Muscle of back (tissue), 11 donors: ENCODE results near the gene PCSK5. TPM values are rescaled to one million over a fixed set of nuclear protein-coding genes. Genes with fewer than 3 reads are reported as not detected.

Source experiments
- DNase-seq, 3 donors: peaks; one replicate each; pipeline versions ENCODE4 v3.0.0 to v3.0.0-alpha.2; 2013
- polyA plus RNA-seq, 10 donors: library from polyadenylated mRNA; unstranded; fragments of 120-200 nt; gene quantifications; one replicate each; pipeline ENCODE4 v1.2.1, GENCODE V29; 2013; ENCODE audit not compliant: insufficient read length in 10 of 10

The PCSK5 gene
- polyA plus RNA-seq, 10 donors: 13.7 to 24.6 (median 17.6) TPM

DNA sequence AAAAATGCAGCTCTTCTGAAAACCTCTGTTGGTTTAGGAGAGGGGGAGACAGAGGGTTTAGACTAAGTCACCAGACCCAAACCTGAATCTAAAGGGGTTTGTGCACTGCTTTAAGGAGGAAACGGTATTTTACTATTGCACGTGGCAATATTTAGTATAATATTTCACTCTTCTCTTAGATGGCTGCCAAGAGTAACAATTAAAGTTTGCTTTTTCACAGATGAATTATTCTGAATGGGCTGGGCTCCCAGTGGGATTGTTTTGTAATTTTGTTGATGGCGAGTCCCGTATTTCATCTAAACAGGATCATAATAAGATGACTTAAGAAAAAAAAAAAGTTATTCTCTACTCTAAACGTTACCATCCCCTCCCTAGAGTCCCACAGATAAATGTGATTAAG lies 245.4 kb downstream of the PCSK5 start:
- DNase-seq: peak in 1 of 3 donors; percentile 34

DNA sequence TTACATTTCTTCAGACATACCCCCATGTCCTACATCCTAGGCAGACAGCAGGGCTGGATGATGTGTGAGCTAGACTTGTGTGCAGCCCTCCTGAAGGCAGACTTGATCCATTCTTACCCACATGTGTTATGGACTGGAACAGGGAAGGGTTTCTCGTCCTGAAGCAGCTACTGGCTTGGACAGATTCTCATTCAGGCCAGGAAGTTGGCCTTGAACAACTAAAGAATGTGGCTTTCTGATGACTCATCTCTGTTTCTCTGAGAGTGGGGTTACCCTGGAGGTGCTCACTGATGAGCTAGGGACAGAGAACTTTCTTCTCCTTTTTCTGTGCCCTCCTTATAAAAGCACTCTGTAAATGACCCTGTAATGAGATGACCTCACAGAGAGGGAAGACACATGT lies 246.5 kb downstream of the PCSK5 start:
- no peak for DNase-seq

DNA sequence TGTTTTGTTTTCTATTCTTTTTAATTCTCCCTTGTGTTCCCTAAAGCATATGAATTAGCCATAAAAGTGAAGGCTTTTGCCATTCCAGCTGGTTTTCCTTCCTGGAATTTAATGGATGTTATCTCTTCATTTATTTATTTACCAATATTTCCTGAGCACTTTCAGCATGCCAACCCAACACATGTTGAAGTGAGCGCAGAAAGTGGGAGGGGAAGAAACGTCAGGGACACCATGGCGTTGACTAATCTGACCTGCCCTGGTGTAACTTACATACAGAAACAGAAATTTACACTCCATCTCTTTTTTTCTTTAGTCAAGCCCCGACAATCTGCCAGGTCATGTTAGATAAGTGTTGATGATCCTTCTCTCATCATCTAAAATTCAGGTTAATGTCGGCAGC lies 247.5 kb downstream of the PCSK5 start:
- no peak for DNase-seq

DNA sequence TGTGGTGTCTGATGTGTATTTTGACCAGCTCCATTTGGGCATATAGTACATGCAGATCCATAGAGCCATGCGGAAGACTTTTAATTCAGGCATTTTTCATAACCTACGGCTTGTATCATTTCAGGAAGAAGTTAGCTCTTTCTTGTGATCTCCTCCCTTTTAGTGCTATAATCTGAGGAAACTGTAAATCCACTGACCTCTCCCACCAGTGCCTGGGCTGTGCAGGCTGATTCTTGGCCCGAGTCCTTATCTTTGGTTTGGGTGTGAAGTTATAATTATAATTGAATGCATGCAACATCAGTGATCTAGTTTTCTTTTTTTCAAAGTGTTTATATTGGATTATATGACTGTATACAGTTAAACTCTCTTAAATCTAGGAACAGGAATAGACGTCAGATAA lies 247.9 kb downstream of the PCSK5 start:
- DNase-seq: no peak

DNA sequence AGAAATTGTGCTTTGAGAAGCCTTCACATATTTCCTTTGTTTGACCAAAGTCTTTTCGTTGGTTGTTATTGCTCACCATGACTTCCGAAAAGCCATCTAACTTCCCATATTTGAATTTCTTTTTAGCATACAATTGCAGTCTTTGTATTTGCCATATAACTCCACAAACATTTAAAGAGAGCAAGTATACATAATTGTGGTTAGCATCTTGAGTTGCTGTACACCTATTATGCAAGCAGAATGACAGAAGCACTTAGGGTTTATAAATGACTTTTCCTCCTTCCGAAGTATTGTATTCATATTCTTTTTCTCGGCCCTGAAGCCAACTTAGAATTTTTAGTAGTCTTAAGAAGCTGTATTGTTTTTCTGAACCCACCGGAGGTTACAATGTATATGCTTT lies 253.4 kb downstream of the PCSK5 start:
- DNase-seq: no peak

DNA sequence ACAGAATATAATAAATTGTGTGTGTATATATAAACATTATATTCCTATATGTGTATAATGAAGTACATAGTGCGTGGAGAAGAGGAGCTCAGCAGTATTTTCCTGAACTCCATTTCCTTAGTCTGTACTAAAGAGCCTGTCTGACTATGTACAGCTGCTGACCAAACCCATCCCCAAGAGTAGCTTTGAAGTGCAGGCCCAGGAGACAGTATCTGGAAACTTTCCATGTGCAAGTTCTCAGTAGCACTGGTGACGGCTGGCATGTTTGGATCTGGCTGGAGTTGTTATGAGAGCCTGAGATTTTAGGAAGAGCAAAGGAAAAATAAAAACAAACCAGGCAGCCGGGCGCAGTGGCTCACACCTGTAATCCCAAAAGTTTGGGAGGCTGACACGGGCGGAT lies 259.5 kb downstream of the PCSK5 start:
- peak in 2 of 3 donors; percentile 20 to 34 for DNase-seq

DNA sequence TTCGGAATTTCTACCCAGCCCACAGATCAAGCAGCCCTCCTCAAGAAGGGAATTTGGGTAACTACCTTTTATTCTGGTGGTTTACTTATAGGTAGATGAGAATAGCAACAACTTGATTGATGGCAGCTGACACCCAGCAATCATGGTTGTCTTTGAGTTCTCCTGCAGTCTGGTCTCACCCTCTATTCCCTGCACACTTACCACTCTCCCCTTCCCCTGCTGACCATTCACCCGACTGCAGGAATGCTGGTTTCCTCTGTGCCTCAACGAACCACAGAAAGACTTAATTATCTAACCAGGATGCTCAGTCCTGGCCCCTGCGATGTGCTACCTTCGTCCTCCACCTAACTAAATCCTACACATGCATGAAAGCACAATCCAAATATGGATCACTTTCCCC lies 260.8 kb downstream of the PCSK5 start:
- DNase-seq: no peak

DNA sequence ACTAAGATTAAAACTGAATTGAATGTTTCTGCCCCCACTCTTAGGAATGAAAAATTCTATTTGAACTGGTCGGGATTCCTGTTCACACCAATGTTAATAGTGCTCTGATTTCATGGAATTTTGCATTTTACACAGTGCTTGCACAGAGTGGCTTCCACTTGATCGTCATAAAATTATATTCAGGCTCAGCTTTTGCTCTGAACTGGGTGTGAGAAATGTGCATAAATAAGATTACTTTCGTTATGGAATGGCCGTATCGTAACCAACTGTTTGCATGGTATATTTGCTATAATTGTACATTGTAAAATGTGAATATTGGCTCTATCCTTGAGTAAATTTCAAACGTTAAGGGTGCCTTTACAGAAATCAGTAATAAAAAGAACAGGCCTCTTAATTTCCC lies 262.9 kb downstream of the PCSK5 start:
- DNase-seq: no peak

DNA sequence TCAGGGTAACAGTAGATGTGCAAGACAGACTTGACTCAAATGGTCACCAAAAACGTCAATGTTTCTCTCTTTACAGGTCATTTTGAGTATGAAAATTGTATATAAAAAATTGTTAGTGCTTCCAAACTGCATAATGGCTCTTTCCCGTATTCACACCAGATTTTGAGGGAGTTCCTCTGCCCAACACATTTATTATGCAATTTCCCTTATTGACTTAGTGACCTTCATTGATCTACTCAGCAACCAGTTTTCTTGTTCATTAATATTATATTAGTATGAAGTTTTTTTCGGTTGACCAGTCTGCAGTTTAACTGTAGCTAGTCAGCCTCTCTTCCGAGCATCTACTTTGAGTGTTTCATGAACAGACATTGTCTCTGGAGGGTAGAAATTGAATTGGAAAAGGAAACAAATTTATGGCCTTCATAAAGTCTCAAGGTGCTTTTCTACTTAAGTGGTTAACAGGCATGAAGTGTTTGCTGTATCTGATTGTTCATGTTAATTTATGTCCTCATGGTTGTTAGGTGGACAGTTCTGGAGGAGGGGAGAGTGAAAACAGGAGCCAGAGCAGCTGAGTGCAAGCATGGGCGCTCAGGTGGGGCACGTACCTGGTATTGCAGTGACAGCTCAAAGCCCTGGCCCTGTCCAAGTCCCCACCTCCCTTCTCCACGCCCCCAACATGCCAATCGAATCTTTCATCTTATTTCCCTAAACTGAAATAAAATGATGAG lies 263.6 kb downstream of the PCSK5 start:
- no peak for DNase-seq

DNA sequence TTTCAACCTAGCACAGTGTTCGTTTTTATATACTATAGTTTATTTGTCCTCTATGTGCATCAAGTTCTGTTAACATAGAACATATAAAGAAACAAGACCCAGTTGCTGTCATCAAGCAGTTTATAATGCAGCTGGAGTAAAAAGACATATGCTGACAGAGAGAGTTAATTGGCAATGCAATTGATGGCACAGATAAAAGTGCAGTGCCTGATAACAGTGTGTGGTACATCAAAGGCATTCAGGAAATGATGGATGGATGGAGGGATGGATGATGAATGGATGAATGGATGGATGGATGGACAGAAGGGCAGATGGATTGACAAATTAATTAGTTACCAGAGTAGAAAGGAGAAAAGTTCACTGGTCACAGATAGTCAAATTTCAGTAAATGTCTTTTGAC lies 264.9 kb downstream of the PCSK5 start:
- DNase-seq: no peak

DNA sequence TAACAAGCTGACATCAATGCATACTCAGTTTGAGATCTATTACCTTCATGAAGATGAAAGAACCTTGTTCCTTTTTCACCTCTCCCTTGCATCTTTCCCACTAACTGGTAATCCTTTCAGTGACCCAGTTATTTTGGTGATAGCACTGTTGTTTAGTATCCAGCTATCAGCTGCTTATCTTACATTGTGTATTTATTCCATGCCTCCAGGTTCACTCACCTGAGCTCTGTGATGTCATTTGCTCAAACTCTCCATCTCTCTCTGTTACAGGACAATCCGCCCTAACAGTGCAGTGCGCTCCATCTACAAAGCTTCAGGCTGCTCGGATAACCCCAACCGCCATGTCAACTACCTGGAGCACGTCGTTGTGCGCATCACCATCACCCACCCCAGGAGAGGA lies 268.2 kb downstream of the PCSK5 start:
- no peak for DNase-seq

DNA sequence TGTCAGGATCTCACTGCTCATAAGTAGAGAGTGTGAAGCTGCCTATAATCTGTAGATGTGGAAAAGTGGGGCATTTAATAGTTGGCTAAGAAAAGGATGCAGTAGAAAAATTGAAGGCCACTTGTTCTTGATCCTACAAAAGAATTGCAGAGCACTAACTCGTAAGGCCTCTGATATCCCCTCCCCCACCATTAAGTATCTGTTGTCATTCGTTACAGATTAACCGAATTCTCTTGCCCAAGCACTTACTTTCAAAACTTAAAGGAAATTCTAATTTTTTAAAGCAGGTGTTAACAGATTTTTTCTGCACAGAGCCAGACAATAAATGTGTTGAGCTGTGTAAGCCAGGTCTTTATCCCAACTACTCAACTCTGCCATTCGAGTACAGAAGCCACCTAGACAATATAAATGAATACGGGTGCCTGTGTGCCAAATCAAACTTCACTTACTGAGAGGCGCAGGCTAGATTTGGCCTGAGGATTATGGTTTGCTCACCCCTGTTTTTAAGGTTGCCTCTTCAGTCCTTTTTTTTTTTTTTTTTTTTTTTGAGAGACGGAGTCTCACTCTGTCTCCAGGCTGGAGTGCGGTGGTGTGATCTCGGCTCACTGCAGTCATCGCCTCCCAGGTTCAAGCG lies 268.9 kb downstream of the PCSK5 start:
- DNase-seq: no peak

DNA sequence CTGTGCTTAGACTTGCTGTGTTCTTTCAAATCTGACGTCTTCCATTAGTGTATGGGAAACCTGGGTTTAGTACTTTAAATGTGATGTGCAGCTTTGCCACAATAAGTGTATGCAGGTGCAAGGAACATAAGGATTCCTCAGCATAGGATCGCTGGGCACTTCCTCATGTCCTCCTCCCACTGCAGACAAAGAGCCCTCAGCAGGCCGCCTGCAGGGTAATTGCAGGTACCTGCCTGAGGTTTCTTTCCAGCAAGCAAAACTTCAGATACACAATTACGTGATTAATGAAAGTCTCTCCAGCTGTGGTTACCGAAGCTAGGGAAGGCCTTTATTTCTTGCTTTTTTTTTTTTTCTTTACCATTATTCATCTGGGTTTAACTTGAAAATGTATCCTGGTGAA lies 270.6 kb downstream of the PCSK5 start:
- DNase-seq: no peak

DNA sequence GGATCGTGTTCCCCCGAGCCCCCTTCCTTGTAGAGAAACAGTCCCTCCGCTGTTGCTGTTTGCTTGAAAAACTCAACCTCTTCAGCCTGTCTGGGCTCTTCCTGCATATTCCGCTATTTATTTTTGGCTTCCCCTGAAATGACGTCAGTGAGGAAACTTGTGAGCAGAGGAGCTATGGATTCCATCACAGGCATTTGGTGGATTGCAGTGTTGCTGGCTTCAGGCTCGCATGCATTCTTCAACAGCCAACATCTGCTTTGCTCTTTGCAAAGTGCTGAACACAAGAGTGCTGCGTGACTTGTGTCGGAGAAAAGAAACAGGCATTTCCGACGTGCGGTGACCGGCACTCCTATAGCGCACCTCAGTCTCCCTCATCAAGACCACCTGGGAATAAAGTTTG lies 271.1 kb downstream of the PCSK5 start:
- DNase-seq: peak; percentile 91 to 97 (median 91)

DNA sequence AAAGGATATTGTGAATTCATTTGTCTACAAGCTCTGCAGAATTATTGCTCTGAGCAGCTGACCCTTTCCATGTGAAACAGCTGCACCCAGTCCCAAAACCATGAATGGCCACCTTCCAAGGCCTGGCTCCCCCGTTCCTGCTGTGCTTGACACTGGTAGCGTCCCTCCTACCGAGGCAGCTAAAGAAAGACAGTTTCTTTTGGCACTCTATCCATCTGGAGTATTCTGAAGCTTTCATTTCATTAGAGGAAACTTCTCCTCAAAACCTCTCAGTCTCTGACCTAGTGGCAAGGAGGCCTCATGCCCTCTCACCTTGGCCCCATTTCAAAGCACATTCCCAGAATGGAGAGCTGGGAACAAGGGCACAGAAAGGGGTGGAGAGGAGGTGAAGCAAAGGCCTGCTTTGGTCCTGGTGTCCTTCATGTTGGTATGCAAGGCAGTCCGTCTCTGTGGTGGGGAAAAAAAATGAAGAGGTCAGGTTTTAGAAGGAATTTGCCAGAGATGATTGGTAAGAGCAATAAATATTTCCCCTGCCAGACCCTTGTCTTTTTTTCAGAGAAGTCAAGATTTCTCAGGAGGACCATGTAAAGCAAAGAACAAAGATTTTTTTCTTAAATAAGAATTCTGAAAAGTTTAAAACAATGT lies 271.7 kb downstream of the PCSK5 start:
- DNase-seq: peak in 1 of 3 donors; percentile 47

DNA sequence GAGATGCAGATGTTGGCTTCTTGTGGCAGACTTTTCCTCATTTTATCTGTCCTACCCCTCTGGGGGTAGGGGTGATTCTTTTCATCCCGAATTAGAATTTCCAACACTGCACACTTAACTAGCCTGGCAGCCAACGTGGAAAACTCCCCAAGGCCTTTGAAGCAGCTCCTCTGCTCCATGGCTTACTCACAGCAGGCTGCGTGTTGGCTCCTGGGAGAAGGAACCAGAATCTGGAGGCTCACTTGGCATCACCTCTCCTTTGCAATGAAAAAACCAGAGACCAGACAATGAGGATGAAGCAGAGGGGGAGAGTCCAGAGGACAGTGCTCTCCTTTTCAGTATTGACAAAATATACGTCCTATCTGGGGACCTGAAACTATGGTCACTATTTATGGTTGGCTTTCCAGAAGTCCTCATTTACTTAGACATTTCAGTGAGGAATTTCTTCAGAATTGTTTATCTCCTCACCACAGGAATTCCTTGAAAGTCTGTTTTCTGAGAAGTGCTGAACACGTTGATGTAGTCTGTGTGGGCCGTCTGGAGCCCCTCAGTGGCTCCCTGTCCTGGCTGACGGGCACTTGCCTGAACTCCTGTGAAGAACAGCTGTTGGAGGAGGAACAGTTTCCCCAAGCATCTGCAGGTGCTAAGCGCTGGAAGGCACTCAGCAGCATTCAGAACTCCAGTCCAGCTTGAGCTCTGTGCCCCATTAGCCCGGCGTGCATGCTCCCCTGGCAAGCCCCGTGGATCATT lies 272.5 kb downstream of the PCSK5 start:
- peak; percentile 56 to 83 (median 67) for DNase-seq

DNA sequence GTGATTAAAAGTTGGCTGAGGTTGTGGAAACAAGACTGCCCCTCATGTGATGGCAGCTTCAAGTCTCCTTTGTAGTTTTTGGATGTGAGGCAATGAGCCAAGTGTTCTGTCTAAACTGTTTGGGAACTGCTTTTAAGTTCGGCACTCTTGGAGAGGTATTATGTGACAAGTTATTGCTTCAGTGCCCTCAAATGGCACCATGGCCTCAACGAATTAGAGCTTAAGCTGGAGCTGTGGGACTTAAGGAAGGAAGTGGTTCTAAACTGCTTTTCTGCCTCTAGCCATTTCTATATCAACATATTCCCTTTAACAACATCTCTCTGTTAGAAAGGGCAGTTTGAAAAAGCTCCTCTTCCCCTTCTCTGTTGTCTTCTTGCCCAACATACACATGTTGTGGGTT lies 276.1 kb downstream of the PCSK5 start:
- DNase-seq: no peak

DNA sequence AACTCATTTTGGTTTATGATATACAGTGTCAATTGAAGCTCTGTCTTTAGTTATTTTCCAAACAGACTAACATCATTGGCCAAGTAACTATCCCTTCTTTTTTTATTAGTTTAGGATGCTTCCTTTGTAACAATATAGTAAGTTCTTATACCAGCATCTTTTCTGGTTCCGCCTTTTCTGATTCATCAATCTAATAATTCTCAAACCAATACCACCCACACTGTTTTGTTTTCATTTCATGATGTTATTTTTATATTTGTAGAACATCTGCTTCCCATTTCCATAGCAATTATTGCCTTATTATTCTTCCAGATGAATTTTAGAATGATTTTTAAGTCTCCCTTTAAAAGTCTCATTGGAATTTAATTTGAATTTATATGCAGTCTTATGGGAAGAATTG lies 285.7 kb downstream of the PCSK5 start:
- DNase-seq: peak in 2 of 3 donors; percentile 31 to 68

DNA sequence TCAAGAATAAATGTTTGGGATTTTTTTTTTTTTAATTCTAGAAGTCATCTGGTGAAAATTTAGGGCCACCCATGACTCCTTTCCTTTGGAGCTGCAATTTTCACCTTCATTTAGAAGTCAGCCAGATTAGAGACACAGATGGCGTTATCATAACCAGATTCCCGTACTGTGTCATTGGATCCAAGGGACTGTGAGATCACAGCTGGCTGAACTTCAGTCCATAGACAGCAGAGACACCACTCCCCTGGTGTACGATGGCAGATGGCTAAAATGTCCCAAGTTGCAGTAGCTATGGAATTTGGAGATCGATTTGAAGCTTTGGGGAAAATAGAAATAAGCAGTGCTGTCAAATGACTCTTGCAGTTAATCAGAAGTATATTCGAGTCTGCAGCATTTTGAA lies 287.5 kb downstream of the PCSK5 start:
- DNase-seq: no peak

DNA sequence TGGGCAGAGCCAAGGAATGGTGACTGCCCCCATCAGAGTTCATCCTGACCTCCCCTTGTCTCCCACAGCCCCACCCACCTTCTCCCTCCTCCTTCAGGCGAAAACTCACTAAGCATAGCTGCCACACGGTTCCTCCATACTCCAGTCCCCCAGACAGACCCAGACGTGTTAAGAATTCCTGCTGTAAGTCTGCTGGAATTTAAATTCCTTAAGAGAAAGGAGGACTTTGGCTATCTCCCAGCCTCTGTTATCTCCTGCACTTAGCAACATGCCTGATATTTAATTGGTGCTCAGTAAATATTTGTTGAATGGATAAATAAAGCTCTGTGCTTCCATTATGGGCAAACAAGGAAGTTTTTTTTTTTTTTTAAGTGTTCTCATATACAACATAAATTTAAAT lies 290.1 kb downstream of the PCSK5 start:
- DNase-seq: no peak

DNA sequence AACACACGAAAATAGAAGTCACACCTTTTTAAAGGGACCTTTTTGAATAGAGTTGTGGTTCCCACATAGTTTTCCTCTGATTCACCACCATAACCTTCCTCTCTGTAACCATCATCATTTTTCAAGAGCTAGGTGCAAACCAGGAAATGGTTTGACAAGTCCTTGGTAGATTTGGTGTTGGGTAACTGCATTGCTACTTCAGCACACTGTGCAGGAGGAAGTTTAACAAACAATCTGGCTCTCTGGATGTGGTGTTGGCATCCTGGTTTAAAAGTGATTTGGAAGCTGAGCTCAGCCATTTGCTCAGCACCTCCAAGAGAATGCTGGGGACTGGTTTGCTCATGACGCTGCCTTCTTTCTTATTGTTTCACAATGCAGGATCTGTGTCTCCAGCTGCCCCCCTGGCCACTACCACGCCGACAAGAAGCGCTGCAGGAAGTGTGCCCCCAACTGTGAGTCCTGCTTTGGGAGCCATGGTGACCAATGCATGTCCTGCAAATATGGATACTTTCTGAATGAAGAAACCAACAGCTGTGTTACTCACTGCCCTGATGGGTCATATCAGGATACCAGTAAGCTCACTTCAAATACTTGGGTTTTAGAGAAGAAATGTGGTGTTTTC lies 290.7 kb downstream of the PCSK5 start:
- DNase-seq: no peak

DNA sequence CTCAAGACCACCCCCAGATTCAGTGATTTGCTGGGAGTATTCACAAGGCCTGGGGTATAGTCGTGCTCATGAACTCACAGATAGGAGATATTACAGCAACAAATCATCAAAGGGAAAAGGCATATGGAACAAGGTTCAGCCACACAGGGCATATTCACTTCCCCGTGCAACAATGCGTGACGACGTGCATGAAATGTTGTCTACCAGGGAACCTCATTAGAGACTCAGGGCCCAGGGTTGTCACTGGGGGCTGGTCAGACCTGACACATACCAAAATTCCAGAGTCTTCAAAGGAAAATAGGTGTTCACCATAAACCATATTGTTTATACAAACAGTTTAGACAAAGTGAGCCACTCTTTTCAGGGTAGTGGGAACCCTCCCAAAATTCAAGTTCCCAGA lies 291.3 kb downstream of the PCSK5 start:
- DNase-seq: no peak
